Effector memory CD8-positive, alpha-beta T cell (primary cell): ENCODE results near the gene SCO2.
"Not testable (repeated sequence)": the region's sequence is repeated elsewhere in the genome, so short reads cannot be mapped to it uniquely, and the experiment has no call there.

Experiments
- ATAC-seq: fragments of 150-1000 bp; cut with Tn5 transposase; replicated peaks from 2 replicates; pipeline ENCODE4 v1.10.0; 2021; ENCODE audit warnings: mild to moderate bottlenecking, moderate library complexity
- DNase-seq, 3 experiments: peaks; one replicate each; pipeline ENCODE4 v3.0.0; 2021
- H3K27ac Mint-ChIP-seq, 2 donors: one replicate each; pipeline ENCODE4 v1.8.0; 2022; ENCODE audit warnings: mild to moderate bottlenecking in 2 of 2, mixed read lengths in 2 of 2, moderate library complexity in 2 of 2
- H3K27me3 Mint-ChIP-seq, 2 donors: one replicate each; pipeline ENCODE4 v1.8.0; 2022; ENCODE audit warnings: mixed read lengths in 2 of 2
- H3K36me3 Mint-ChIP-seq: one replicate; pipeline ENCODE4 v1.8.0; 2022; ENCODE audit warnings: mild to moderate bottlenecking, moderate library complexity, mixed read lengths; ENCODE audit not compliant: insufficient read depth
- H3K4me1 Mint-ChIP-seq, 2 donors: one replicate each; pipeline ENCODE4 v1.8.0; 2022; ENCODE audit warnings: low read depth in 2 of 2, mixed read lengths in 2 of 2
- H3K4me3 Mint-ChIP-seq, 2 donors: one replicate each; pipeline ENCODE4 v1.8.0; 2022; ENCODE audit warnings: mild to moderate bottlenecking in 2 of 2, mixed read lengths in 2 of 2, moderate library complexity in 2 of 2
- H3K9me3 Mint-ChIP-seq, 2 donors: one replicate each; pipeline ENCODE4 v1.8.0; 2022; ENCODE audit warnings: mixed read lengths in 2 of 2

Gene SCO2

DNA sequence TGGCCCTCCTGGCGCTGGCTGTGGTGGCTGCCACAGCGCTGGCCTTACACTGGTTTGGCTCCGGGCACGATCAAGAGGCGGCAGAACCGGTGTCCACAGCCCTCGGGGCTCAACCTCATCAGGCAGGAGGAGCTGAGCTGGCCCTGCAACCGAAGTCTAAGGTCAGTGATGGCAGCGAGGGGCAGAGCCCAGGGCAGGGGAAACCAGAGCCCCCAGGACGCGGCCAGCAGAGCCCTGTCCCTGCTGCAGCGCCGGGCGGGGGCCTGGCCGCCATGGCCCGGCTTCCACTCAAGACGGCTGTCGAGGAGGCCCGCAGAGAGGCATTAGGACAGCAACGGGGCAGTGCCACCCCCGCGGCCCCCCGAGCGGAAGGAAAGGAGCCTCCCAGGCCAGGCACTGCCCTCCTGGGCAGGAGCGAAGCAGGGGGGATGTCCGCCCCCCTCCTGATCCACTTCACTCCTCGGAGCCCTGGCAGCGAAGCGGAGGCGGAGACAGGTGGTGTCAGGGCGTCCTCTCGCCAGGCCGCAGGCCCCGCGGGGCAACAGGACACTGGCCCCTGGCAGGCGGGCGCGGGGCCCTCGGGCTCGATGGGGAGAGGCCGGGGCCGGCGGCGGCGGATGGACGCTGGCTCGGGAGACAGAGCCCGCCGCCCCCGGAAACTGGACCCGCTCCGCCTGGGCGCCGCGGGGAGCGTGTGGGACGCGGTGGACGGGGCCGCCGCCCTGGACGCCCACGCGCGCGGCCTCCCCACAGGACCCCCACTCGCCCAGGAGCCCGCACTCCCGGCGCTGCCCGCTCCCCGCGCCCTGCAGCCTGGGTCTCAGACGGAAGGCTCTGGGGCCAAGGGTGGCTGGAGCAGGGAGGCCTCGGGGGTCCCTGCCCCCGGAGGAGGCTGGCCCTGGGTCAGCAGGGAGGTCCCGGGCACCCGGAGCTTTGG lies 21.2 kb upstream of the SCO2 start:
- H3K4me1 Mint-ChIP-seq, result peaks cover 35% of the 10 kb centered on the region in 2 donors
- ATAC-seq, result no peak
- H3K27me3 Mint-ChIP-seq, result no peaks in the 10 kb centered on the region
- no peak for DNase-seq
- peaks cover 18% of the 10 kb centered on the region for H3K36me3 Mint-ChIP-seq
- peak overlapping the region; percentile 76 to 92 for H3K27ac Mint-ChIP-seq
- H3K9me3 Mint-ChIP-seq, result no peaks in the 10 kb centered on the region
- peak overlapping the region in 1 of 2 donors; percentile 78 for H3K4me3 Mint-ChIP-seq

DNA sequence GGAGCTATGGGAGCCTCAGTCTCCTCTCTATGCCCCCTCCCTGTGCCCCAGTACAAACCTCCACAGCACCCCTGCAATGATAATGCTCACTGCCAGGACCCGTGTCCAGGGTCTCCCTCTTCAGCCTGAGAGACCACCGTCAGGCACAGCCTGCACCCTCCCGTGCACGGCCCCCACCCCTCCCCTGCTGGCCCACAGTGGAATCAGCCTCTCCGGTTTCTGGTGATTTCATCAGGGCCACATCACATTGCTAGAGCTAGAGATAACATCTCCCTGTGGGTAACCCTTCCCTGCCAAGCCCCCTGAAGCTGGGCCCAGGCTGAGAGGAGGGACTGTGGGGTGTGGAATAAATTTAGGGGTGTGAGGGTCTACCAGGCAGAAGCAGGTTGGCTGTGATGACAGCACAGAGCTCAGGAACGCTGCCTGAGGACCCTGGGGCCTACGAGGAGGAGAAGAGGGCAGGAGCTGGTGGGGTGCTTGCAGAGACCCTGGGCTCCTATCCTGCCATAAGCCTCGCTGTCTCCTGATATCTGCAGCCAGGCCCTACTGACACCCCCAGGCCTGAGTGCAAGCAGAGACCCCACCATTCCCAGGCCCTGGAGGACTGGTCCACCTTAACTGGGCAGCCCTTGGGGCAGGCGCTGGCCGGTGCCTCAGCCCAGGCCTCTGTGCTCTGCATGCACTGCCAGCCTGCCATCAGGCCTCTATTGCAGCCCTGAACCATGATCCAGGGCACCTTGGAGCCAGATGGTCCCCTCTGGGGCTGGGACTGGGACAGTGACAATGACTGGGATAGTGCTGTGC lies 20.3 kb upstream of the SCO2 start, which contains the start of gene KLHDC7B:
Gene KLHDC7B, plus strand, starts transcription at position 378 of the 804 bp plus-strand sequence. Its CDS starts 345 bp downstream, at position 723.
- DNase-seq, result no peak
- H3K27me3 Mint-ChIP-seq, result no peaks in the 10 kb centered on the region
- peak within 1 kb of the TSS; percentile 71 to 78 for H3K4me3 Mint-ChIP-seq
- H3K36me3 Mint-ChIP-seq, result peaks cover 18% of the 10 kb centered on the region
- peak within 1 kb of the TSS; percentile 76 to 92 for H3K27ac Mint-ChIP-seq
- no peaks in the 10 kb centered on the region for H3K9me3 Mint-ChIP-seq
- peak; percentile 5 for ATAC-seq
- peaks cover 32 to 38% of the 10 kb centered on the region in 2 donors for H3K4me1 Mint-ChIP-seq

DNA sequence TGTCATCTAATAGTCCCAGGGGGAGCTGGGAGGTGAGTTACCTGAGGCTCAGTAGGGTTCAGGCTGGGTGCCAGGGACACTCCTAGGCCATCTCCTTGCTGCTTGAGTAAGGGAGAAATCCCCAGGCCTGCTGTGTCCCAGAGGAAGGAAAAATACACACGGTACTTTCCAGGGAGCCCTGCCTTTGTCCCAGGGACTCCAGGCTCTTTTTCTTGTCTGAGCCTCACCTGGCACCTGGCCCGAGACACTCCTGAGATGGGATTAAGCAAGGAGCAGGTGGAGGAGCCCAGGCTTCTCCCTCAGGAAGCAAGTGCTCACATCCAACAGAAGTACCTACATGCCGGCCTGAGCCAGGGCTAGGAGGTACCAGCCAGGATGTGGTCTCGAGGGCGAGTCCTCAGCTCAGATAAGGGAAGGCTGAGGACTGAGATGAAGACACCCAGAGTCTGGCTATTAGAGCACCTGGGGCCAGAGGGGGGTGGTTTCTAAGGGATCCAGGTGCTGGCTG lies 19.4 kb upstream of the SCO2 start:
- Mint-ChIP-seq H3K27ac (peak overlapping the region; percentile 76 to 92), H3K36me3 (peaks cover 18% of the 10 kb centered on the region), H3K4me1 (peaks cover 27 to 32% of the 10 kb centered on the region in 2 donors), H3K4me3 (peak overlapping the region; percentile 71 to 78), H3K9me3 (no peaks in the 10 kb centered on the region), H3K27me3 (no peaks in the 10 kb centered on the region)
- DNase-seq (no peak), ATAC-seq (peak; percentile 24)

DNA sequence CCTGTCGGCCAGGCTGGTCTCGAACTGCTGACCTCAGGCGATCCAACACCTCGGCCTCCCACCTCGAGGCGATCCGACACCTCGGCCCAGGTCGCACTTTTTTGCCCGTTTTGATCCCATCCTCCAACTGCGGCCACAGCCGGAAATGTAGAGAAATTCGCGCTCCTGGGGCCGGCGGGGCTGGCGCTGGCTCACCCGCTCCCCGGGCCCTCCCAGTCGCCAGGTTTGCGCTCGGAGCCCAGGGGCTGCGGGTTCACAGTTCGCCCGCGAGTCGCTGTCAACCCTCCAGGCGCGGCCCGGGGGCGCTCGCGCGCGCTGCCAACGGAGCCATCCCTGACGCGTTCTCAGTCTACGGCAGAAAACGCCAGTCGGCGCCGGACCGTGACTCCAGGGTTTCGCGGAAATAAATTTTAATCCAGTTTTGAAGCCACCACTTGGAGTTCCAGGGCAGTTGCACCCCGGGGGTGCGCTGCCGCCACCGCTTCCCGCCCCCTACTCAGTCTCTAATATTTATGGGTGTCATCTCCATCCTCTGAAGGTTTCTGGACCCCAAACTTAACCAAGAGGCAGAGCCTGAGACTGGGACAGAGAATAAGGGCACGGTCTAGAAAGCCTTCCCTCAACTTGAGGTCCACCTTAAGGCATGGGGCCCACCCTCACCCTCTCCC lies 18.8 kb upstream of the SCO2 start:
- no peaks in the 10 kb centered on the region for H3K9me3 Mint-ChIP-seq
- peak; percentile 79 to 83 (median 82) for DNase-seq
- H3K4me1 Mint-ChIP-seq, result peaks cover 33 to 34% of the 10 kb centered on the region in 2 donors

DNA sequence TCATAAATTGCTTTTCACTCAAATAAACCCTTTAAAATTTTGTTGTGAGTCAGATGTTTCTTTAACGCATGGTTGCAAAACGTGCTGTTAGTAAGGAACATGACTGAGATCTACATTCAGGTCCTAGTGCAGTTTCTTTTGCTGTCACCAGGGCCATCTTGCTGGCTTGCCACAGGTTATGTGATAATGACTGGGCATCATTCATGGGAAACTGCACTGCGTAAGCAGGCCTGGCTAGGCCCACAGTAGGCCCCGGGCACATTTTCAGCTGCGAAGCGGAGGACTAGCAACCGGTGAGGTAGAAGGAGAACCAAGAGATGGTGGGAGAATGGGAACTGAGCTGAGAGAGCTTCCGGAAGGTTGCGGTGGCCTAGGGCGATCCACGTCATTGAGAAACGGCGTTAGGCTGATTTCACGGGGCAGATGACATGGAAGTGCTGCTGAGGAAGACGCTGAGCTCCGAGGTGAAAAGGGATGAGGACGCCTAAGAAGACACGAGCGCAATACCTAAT lies 17.1 kb upstream of the SCO2 start:
- H3K4me3 Mint-ChIP-seq, result peak overlapping the region in 1 of 2 donors; percentile 24
- H3K27ac Mint-ChIP-seq, result peak overlapping the region; percentile 100
- peaks cover 42% of the 10 kb centered on the region in 2 donors for H3K4me1 Mint-ChIP-seq
- DNase-seq (no peak), ATAC-seq (no peak)
- no peaks in the 10 kb centered on the region for H3K27me3 Mint-ChIP-seq
- H3K9me3 Mint-ChIP-seq, result no peaks in the 10 kb centered on the region
- H3K36me3 Mint-ChIP-seq, result peaks cover 27% of the 10 kb centered on the region

More for the DNA sequence above, 18.8 kb upstream of the SCO2 start:
- peak; percentile 62 for ATAC-seq
- peak overlapping the region; percentile 76 to 92 for H3K27ac Mint-ChIP-seq
- no peaks in the 10 kb centered on the region for H3K27me3 Mint-ChIP-seq
- peaks cover 24% of the 10 kb centered on the region for H3K36me3 Mint-ChIP-seq
- H3K4me3 Mint-ChIP-seq, result peak overlapping the region; percentile 71 to 78

DNA sequence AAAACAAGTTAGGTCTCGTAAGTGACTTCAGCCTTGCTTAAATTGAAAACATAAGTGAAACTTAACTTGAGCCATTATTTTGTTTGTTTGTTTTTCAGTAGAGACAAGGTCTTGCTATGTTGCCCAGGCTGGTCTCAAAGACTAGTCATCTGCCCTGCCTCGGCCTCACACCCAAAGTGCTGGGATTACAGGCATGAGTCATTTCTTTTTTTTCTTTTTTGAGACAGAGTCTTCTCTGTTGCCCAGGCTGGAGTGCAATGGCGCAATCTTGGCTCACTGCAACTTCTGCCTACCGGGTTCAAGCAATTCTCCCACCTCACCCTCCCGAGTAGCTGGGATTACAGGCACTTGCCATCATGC lies 16.2 kb upstream of the SCO2 start:
- H3K27ac Mint-ChIP-seq, result peak overlapping the region; percentile 100
- not testable (repeated sequence) for H3K4me3 Mint-ChIP-seq, H3K27me3 Mint-ChIP-seq, ATAC-seq, DNase-seq, H3K9me3 Mint-ChIP-seq
- peaks cover 30% of the 10 kb centered on the region for H3K36me3 Mint-ChIP-seq
- H3K4me1 Mint-ChIP-seq, result peaks cover 42% of the 10 kb centered on the region in 2 donors

DNA sequence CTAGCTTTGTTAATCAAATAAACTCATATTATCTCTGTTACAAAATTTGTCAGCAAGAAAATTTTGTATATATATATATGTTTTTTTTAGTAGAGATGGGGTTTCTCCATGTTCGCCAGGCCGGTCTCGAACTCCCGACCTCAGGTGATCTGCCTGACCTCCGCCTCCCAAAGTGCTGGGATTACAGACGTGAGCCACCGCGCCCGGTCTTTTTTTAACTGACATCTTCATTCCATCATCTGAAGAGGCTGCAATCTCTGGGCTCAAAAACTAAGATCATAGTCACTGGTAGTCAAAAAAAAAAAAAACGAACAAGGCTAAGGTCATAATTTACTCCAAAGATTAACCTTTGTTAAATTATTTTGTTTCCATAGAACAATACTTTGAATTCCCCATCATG lies 15.0 kb upstream of the SCO2 start:
- H3K27me3 Mint-ChIP-seq, result no peaks in the 10 kb centered on the region
- H3K36me3 Mint-ChIP-seq, result peaks cover 30% of the 10 kb centered on the region
- ATAC-seq (no peak), DNase-seq (no peak)
- peak overlapping the region; percentile 100 for H3K27ac Mint-ChIP-seq
- peaks cover 33% of the 10 kb centered on the region in 2 donors for H3K4me1 Mint-ChIP-seq
- no peaks in the 10 kb centered on the region for H3K9me3 Mint-ChIP-seq
- H3K4me3 Mint-ChIP-seq, result no peak overlapping the region

DNA sequence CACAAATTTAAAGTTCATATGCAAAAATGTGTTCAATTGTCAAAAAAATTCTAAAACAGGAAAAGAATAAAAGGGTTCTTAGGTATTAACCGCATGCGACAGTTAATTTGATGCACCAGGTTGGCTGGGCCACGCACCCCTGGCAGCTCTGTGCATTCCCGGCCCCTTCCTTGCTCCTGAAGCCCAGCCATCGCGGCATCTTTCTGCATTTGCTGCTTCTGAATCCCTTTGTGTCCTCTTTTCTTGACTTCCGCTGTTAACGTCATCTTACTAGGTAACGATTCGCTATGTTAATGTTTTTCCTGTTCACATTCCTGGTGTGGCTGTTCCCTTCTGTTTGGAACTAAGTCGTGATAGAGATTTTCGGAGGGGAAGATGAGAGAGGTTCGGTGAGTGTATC lies 12.4 kb upstream of the SCO2 start:
- peaks cover 23% of the 10 kb centered on the region for H3K36me3 Mint-ChIP-seq
- H3K4me3 Mint-ChIP-seq, result peak overlapping the region in 1 of 2 donors; percentile 55
- H3K9me3 Mint-ChIP-seq, result no peaks in the 10 kb centered on the region
- peaks cover 25 to 27% of the 10 kb centered on the region in 2 donors for H3K4me1 Mint-ChIP-seq
- ATAC-seq (no peak), DNase-seq (no peak)
- H3K27me3 Mint-ChIP-seq, result no peaks in the 10 kb centered on the region
- peak overlapping the region; percentile 100 for H3K27ac Mint-ChIP-seq

DNA sequence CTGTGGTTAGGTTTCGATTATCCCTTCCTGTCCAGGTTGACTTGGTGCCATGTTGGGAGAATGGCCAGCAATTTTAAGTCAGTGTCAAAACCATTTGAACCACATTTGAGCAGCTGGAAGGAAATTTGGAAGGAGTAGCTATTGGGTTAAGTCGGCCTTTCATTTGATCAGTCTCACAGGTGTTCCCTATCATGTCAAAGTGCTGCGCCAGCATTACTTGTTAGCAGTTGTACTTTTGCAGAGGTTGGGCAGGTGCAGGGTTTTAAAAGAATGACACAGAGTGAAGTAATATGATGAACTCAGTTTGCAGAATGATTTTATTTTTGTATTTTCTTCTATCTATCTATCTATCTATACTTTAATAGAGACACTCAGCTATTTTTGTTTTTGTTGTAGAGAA lies 10.8 kb upstream of the SCO2 start:
- Mint-ChIP-seq H3K27me3 (no peaks in the 10 kb centered on the region), H3K36me3 (peaks cover 19% of the 10 kb centered on the region), H3K9me3 (no peaks in the 10 kb centered on the region), H3K27ac (no peak overlapping the region), H3K4me3 (no peak overlapping the region), H3K4me1 (peaks cover 28 to 29% of the 10 kb centered on the region in 2 donors)
- no peak for DNase-seq
- ATAC-seq, result no peak

DNA sequence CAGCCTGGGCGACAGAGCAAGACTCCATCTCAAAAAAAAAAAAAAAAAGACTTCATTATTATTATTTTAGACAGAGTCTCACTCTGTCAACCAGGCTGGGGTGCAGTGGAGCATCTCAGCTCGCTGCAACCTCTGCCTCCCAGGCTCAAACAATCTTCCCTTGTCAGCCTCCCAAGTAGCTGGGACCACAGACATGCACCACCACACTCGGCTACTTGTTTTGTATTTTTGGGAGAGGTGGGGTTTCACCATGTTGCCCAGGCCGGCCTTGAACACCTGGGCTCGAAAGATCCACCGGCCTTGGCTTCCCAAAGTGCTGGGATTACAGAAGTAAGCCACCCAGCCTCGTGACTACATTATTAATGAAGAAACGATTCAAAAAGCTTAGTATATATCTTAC lies 9.7 kb upstream of the SCO2 start:
- no peaks in the 10 kb centered on the region for H3K9me3 Mint-ChIP-seq
- ATAC-seq (no peak), DNase-seq (no peak)
- peak overlapping the region in 1 of 2 donors; percentile 46 for H3K27ac Mint-ChIP-seq
- H3K36me3 Mint-ChIP-seq, result peaks cover 23% of the 10 kb centered on the region
- H3K27me3 Mint-ChIP-seq, result no peaks in the 10 kb centered on the region
- H3K4me3 Mint-ChIP-seq, result peak overlapping the region in 1 of 2 donors; percentile 36
- peaks cover 28 to 30% of the 10 kb centered on the region in 2 donors for H3K4me1 Mint-ChIP-seq

DNA sequence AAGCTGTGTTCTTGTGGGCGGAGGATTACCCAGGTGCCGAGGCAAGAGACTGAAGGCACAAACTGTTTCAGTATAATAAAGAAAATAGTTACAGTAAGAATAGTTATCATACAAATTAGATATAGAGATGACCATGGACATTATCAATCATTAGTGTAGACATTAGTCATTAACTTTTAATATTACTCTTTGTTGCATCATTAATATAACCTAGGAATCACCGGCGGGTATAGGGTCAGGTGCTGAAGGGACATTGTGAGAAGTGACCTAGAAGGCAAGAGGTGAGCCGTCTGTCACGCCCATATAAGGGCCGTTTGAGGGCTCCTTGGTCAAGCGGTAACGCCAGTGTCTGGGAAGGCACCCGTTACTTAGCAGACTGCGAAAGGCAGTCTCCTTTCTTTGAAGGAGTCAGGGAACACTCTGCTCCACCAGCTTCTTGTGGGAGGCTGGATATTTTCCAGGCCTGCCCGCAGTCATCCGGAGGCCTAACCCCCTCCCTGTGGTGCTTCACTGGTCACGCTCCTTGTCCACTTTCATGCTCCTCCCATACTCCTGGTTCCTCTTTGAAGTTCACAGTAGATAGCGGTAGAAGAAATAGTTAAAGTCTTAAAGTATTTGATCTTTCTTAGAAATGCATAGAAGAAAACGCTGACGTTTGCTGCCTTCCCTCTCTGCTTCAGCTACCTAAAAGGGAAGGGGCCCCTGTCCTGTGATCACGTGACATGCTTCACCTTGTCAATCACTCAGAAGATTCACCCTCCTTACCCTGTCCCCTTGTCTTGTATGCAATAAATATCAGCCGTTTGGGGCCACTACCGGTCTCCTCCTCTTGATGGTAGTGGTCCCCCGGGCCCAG lies 8.7 kb upstream of the SCO2 start:
- H3K36me3 Mint-ChIP-seq, result peaks cover 18% of the 10 kb centered on the region
- not testable (repeated sequence) for H3K9me3 Mint-ChIP-seq, ATAC-seq, H3K27me3 Mint-ChIP-seq, DNase-seq
- peaks cover 19 to 21% of the 10 kb centered on the region in 2 donors for H3K4me1 Mint-ChIP-seq
- H3K4me3 Mint-ChIP-seq, result peak overlapping the region in 1 of 2 donors; percentile 36
- peak overlapping the region; percentile 35 to 46 for H3K27ac Mint-ChIP-seq
